CD4-positive, alpha-beta T cell treated with Interleukin-12 subunit alpha and Interleukin-12 subunit beta, for 1 hour (primary cell): ENCODE data around the gene LAMP5.

ENCODE experiments used
- DNase-seq: peaks from one replicate; pipeline ENCODE4 v3.0.0-alpha.2; 2020

Gene LAMP5

DNA sequence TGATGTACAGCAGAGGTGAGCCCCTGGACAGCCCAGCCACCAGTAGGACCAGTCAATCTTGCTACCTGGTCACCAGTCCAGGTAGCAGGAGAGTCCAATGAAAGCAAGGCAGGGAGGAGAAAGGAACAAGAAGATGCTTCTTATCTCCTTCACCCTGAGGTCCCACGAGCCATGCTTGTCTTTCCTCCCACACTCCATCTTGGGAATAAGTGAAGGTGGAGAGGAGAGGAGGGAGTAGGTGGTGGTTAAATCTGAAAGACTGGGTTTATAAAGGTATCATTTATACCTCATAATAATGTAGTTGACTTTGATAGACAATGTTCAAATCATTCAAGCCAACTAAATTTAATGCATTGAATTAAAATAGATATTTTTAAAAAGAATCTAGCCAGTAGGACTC, 35.9 kb downstream of the LAMP5 start:
- no peak for DNase-seq

DNA sequence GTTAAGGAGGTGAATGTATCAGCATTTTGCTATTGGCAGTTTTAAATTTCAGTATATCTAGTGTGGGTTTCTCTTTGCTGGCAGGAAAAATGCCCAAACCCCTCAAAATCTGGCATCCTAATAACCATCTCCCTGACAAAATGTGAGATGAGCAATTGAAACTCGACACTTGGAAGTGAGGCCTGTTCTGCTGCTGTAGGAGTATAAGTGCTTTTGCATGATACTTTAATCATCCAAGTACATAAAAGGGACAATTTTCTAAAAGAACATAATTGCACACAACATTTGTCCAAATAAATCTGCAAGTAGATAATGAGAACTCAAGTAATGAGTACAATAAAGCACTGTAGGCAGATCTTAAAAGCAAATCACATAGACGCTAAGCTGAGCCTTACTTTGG, 36.5 kb downstream of the LAMP5 start:
- DNase-seq = no peak

DNA sequence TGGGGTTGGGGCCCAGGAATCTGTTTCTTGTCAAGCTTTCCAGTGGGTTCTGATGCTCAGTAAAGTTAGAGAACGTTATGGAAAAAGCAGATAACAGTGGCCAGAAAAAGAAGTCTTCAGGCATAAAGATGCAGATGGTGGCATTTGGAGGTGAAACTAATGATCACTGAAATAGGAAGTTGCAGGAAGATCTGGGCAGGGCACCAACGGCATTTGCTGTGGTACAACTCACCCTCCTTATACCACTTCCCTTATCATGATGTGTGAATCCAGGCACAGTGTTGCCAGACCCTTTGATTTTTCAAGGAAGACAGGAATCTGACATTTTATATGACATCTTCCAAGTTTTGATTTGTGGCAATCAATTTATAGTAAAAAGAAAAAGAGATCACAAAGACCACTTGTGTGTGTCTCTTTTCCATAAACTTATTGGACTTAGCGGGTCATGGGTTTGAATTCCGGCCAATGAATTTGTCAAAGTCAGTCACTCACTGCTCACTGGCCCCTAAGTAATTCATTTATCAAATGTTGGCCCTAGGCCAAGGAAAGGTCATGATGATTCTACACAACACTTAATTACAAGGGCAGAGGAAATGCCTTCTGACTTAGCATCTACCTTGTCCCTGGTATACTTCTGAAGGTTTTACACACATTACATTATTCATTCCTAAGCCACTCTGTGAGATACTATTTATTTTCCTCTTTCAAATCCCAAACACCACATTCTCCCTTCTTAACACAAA, 37.6 kb downstream of the LAMP5 start:
- no peak for DNase-seq

DNA sequence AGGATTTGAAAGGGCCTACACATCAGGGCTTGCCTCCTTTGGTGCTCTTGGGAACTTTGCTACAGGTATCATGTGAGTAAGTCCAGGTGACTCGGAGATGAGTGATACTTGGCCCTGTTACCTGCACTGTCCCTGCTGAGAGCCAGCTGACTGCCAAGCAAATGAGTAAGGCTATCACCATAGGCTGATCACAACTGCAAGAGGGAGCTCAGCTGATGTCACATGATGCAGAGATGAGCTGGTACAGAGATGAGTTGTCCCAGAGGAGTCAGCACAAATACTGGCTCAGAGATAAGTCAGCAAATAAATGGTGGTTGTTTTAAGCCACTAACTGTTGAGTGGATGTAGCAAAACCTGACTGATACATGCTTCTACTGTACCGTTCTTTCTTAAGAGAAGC, 41.4 kb downstream of the LAMP5 start:
- no peak for DNase-seq

DNA sequence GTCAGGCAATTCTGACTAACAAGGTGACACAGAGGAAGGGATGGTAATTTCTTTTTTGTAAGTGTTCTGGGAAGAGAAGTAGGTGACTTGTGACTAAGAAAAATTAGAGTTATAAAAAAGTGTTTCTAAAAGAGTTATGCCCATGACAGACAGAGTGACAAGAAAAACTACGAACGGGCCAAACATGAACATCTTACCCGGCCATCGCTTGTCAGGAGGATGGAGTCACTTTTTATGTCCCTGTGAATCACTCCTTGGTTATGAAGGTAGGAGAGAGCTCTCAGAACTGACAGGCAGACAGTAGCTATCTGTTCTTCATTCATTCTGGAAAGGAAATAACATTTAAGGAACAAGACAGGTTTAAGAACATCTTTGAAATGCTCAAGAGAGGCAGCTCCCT, 43.0 kb downstream of the LAMP5 start:
- no peak for DNase-seq

DNA sequence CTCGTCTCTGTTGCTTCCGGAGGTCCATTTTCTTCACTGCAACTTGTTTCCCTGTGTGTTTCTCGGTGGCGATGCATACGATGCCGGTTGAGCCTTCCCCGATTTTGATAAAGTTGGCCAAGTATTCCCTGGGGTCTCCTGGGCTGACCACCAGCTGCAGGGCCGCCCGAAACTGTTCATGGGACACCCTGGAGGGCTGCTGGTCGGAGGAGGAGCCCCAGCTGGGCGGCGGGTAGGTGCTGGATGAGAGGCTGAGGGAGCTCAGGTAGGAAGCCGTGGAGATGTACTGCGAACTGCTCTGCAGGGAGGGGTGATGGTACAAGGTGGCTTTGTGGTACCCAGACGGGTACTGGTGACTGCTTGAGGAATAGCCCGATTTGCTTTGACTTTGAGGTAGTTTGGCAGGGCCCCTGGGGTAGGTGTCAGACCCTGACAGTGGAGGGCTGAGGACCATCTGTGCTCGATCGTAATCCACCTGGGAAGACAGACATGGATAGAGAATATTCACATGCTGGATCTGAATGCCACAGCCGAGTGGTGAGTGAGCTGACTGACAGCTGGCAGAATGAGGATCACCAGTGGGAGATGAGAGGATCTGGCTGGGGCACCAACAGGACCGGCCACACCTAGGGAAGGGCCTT, 51.6 kb downstream of the LAMP5 start:
- DNase-seq = no peak

DNA sequence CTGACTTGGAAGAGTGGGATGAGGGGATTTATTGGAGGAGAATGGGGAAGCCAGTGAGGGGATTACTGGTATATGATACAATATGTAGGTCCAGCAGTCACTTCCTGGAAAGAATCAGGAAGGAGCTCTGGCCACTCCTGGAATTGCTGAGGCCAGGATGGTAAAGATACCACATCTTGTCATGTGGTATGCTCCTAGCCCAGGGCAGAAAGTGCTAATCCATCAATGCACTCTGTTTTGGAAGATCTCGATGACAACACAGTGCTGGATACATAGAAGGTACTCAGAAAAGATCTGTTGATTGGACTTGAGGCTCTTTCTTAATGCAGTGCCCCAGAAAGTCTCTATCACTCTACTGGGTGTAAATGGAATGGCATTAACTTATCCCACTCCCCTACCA, 52.6 kb downstream of the LAMP5 start:
- DNase-seq = no peak

DNA sequence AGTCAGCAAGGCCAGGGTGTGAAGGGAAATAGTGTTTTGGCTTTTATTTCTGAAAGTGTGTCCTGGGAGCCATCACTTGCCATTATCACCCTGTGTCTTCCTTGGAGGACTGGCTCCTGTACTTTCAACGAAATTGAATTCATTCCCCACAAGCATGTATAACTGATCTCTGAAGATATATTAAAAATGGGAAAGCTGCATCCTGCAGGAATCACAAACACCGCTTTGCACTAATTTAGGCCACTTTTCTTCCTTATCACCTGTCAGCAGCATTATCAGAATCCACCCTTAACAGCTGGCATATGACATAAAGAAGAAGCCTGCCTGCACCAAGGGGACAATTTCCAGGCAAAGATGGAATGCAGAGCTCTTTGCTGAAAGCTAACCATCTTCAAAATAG, 56.2 kb downstream of the LAMP5 start:
- DNase-seq = no peak

DNA sequence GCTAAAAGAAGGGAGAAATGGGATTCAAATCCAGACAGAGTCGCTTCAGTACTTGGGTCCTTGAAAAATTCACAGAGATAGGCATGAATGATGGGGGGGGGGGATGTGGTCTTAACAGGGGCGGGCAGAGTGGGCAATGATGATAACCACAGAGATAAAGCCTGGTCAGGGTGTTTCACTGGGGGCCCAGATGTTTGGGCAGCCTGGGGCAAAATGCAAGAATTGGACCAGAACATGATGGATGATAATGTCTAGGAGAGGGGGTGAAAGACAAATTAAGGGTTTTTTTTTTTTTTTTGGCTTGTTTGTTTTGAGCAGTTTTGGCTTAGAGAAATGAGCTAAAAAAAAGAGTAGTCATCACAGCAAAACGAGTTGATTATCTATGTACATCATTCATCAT, 57.4 kb downstream of the LAMP5 start:
- DNase-seq = no peak

DNA sequence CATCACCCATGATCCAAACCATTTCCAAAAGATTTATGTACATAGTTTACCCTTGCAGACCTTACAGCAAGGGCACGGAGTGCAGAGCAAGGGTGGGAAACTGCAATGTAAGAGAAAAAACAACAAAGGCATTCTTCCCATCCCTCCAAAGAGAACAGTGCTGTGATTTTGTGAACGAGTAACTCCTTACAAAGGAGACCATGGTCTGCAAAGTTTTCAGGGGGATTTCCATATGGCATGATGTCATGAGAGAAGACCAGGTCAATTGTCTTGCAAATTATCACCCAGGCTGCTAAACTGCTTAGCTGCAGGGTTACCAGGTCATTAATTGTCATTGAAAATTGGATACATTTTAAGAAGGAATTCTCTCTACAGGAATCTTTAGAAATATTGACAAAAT, 58.3 kb downstream of the LAMP5 start:
- DNase-seq = no peak

DNA sequence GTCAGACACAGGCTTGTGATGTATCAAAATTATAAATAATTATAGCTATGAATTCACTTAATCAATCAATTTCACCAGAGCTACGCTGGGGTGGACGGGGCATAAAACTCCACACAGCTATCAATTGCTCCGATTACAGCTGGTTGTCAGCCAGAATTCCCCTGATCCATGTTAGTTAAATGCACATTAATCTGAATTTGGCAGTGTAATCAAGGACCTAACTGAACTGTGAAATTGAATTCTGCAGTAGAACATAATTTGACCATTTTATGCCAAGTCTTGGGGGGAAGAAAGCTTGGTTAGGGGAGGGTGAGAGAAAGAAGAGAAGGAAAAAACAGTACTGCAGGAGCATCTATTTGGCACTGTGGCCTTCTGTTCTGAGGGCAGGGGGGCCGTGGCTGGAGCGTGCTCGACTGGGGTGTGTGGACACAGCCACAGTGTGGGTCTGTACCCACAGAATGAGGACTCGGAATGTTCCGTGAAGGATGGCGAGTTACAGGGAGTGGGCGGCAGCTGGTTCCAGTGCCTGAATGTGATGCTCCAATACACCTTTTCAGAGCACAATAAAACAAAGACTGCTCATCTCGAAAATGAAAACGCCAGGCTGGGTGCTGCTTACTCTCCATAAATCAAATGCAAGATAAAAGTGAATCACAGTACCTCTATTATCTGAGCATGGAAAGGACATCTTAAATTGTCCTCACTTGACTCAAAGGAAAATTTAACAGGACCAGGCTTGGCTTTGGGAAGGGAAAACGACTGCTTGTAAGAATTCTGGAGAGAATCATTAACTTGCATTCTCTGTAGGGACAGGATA, 59.2 kb downstream of the LAMP5 start:
- DNase-seq = no peak

DNA sequence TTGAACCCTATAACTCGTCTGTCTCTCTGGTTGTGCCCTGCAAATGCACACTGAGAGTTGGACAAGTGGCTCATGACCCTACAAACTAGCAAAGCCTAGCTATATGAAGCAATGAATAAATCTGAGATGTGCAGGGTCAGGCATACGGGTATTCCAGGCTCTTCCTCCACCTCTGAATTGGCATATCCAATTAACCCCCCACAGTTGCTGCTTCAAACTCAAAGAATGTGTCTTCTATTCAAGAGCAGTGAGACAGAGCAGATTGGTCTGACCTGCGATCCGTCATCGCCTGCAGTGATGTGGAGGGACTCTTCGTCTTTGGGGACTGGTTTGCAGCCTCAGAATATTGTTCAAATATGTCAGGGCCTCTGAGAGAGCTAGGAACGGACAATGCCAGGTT, 59.8 kb downstream of the LAMP5 start:
- no peak for DNase-seq

DNA sequence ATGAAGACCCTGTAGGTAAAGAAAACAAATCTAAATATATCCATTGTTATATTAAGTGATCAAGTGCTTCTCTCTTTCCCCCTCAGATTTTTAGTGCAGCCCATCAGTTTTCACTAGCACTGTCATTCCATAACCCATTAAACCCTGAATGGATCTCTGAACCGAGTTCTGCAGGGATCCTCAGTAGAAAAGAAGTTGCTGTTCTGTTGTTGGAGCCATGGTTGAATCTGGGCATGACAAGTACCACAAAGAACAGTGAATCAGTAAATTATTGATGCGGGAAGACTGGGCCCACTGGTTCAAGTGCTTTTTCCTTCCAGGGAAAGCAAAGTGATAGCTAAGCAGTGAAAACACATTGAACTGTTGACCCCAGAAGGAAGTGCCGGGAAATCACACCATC, 60.4 kb downstream of the LAMP5 start:
- DNase-seq = no peak

DNA sequence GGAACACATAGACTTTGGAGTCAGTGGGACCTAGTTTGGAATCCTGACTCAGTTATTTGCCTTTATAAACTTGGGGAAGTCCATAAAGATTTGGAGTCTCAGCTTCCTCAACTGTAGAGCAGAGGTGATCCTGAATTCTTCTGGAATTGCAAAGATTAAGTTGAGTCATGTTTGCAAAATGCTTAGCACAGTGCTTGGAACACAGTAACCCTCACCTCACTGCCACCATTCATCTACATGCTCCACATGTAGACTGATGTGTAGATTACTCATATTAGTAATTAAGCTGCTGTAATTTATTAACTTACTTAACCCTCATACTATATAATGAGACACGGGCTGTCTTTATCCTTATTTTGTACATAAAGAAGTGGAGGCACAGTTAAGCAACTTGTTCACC, 61.4 kb downstream of the LAMP5 start:
- no peak for DNase-seq

DNA sequence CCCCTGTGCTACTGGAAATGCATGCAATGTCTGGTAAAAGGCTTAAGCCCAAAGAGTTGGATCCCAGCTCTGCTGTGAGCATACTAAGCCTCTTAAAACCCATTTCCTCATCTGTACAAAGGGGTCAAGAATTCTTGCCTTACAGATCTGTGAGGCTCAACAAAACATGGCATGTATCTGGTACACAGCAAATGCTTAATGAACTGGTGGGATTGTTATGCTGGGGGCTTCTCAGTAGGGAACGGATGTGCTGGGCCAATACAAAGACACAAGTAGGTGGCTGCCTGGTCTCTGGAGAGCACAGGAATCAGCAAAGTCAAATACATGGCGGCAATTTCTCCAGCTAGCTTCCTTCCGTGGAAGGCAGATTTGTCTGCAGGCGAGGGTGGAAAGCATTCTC, 62.3 kb downstream of the LAMP5 start:
- DNase-seq = no peak

DNA sequence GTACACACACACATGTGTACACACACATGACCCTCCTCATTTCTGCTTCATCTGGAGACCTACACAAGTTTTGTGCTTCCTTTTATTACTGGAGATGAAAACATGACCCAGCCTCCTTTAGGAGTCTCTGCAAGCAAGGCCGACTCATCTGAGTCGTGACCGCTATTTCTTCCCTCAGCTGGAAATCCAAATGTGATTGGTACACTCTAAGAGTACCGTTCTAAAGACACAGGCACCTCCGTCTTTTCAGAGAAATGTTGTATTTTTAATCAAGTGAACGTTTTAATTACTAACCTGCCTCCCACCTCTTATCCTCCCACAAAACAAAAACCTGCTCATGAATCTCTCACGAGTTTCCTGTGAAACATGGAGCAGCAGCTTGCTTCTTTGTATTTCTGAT, 63.0 kb downstream of the LAMP5 start:
- no peak for DNase-seq

DNA sequence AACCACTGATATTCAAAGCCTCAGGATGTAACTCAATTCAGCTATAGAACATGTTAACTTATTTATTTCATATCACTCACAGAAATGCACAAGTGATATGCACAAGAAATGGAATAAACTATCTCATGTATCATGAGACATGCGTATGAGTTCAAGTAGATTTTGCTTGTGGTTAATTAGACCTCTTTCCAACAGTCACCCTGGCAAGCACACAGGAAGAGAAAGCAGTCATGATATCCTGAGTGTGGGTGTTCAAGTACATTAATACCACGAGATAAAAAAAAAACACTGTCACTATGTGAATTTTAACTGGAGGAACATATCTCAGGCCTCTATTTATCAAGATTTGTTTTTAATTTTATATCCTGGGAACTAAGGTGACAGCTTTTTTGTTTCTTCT, 64.2 kb downstream of the LAMP5 start:
- no peak for DNase-seq
